Measurements from ENCODE around the gene RMND5A. TPM values are rescaled to one million over a fixed set of nuclear protein-coding genes. Genes with fewer than 3 reads are reported as not detected.

The RMND5A gene
- total and polyA plus RNA-seq, 5 donors from 2014 or later: 13.5 to 27.6 (median 15.8) TPM

- H3K9me3 Mint-ChIP-seq: peaks cover 0 to 2% (median 0%) of the 10 kb centered on the region in 7 donors
- peaks cover 5 to 28% (median 19%) of the 10 kb centered on the region in 4 donors for H3K4me1 Mint-ChIP-seq
- Histone ChIP-seq H3K27me3 (ENCODE audit: control insufficient read depth, insufficient read depth, low read length) (peaks cover 7% of the 10 kb centered on the region), H3K27ac (ENCODE audit: insufficient read depth, low read length, poor library complexity, severe bottlenecking) (no peak overlapping the region), H3K4me3 (ENCODE audit: low read depth, low read length) (no peak overlapping the region), H3K36me3 (ENCODE audit: control insufficient read depth, insufficient read depth, low read length) (no peaks in the 10 kb centered on the region), H3K4me1 (ENCODE audit: control insufficient read depth, insufficient read depth, low read length, poor library complexity, severe bottlenecking) (peaks cover 27% of the 10 kb centered on the region), H3K9me3 (ENCODE audit: control insufficient read depth in 2 of 2, low read length in 2 of 2) (no peaks in the 10 kb centered on the region)
- H3K36me3 Mint-ChIP-seq: no peaks in the 10 kb centered on the region
- no peak overlapping the region for H3K27ac Mint-ChIP-seq
- ATAC-seq (ENCODE audit: low read depth in 2 of 2): no peak
- H3K27me3 Mint-ChIP-seq: peaks cover 77% of the 10 kb centered on the region
- no peak overlapping the region for H3K4me3 Mint-ChIP-seq
- DNase-seq: no peak
These were observed 86.2 kb downstream of the RMND5A start for GRCh38 chr2:86806059-86806857.

- Mint-ChIP-seq H3K4me3 (peak overlapping the region; percentile 69 to 88 (median 85)), H3K27me3 (peaks cover 84% of the 10 kb centered on the region), H3K36me3 (no peaks in the 10 kb centered on the region), H3K4me1 (peaks cover 5 to 28% (median 19%) of the 10 kb centered on the region in 4 donors), H3K9me3 (peaks cover 0 to 2% (median 0%) of the 10 kb centered on the region in 7 donors), H3K27ac (no peak overlapping the region)
- Histone ChIP-seq H3K9me3 (ENCODE audit: control insufficient read depth in 2 of 2, low read length in 2 of 2) (no peaks in the 10 kb centered on the region), H3K4me3 (ENCODE audit: low read depth, low read length) (no peak overlapping the region), H3K4me1 (ENCODE audit: control insufficient read depth, insufficient read depth, low read length, poor library complexity, severe bottlenecking) (peaks cover 27% of the 10 kb centered on the region), H3K27me3 (ENCODE audit: control insufficient read depth, insufficient read depth, low read length) (peaks cover 11% of the 10 kb centered on the region), H3K36me3 (ENCODE audit: control insufficient read depth, insufficient read depth, low read length) (no peaks in the 10 kb centered on the region), H3K27ac (ENCODE audit: insufficient read depth, low read length, poor library complexity, severe bottlenecking) (no peak overlapping the region)
- no peak for ATAC-seq (ENCODE audit: low read depth in 2 of 2)
- DNase-seq: no peak
These were observed 87.0 kb downstream of the RMND5A start for GRCh38 chr2:86807133-86807467.

GRCh38 chr2:86807468-86808275 lies 87.6 kb downstream of the RMND5A start:
- Histone ChIP-seq H3K4me3 (ENCODE audit: low read depth, low read length) (no peak overlapping the region), H3K27ac (ENCODE audit: insufficient read depth, low read length, poor library complexity, severe bottlenecking) (no peak overlapping the region), H3K9me3 (ENCODE audit: control insufficient read depth in 2 of 2, low read length in 2 of 2) (no peaks in the 10 kb centered on the region), H3K4me1 (ENCODE audit: control insufficient read depth, insufficient read depth, low read length, poor library complexity, severe bottlenecking) (peaks cover 27% of the 10 kb centered on the region), H3K27me3 (ENCODE audit: control insufficient read depth, insufficient read depth, low read length) (peaks cover 16% of the 10 kb centered on the region), H3K36me3 (ENCODE audit: control insufficient read depth, insufficient read depth, low read length) (no peaks in the 10 kb centered on the region)
- Mint-ChIP-seq H3K27me3 (peaks cover 84% of the 10 kb centered on the region), H3K36me3 (no peaks in the 10 kb centered on the region), H3K27ac (no peak overlapping the region), H3K4me3 (peak overlapping the region; percentile 69 to 88 (median 85)), H3K4me1 (peaks cover 5 to 28% (median 19%) of the 10 kb centered on the region in 4 donors), H3K9me3 (peaks cover 0 to 2% (median 0%) of the 10 kb centered on the region in 7 donors)
- ATAC-seq (ENCODE audit: low read depth in 2 of 2) (peak; percentile 19 to 32), DNase-seq (peak in 2 of 3 donors; percentile 6 to 43)

- peaks cover 16% of the 10 kb centered on the region for H3K27me3 ChIP-seq (ENCODE audit: control insufficient read depth, insufficient read depth, low read length)
- no peak overlapping the region for H3K27ac Mint-ChIP-seq
These were observed 88.4 kb downstream of the RMND5A start for GRCh38 chr2:86808315-86809161.

GRCh38 chr2:86809481-86810121 lies 89.5 kb downstream of the RMND5A start:
- Mint-ChIP-seq H3K4me1 (peaks cover 5 to 28% (median 19%) of the 10 kb centered on the region in 4 donors), H3K27me3 (peaks cover 82% of the 10 kb centered on the region), H3K36me3 (no peaks in the 10 kb centered on the region), H3K4me3 (peak overlapping the region in 3 of 4 donors; percentile 18 to 76 (median 75)), H3K27ac (no peak overlapping the region), H3K9me3 (no peaks in the 10 kb centered on the region)
- H3K9me3 ChIP-seq (ENCODE audit: control insufficient read depth in 2 of 2, low read length in 2 of 2): no peaks in the 10 kb centered on the region
- no peak overlapping the region for H3K4me3 ChIP-seq (ENCODE audit: low read depth, low read length)
- DNase-seq: peak in 1 of 3 donors; percentile 46
- H3K27ac ChIP-seq (ENCODE audit: insufficient read depth, low read length, poor library complexity, severe bottlenecking): no peak overlapping the region
- peaks cover 16% of the 10 kb centered on the region for H3K27me3 ChIP-seq (ENCODE audit: control insufficient read depth, insufficient read depth, low read length)
- H3K4me1 ChIP-seq (ENCODE audit: control insufficient read depth, insufficient read depth, low read length, poor library complexity, severe bottlenecking): peaks cover 27% of the 10 kb centered on the region
- ATAC-seq (ENCODE audit: low read depth in 2 of 2): no peak
- no peaks in the 10 kb centered on the region for H3K36me3 ChIP-seq (ENCODE audit: control insufficient read depth, insufficient read depth, low read length)

More at GRCh38 chr2:86808315-86809161, 88.4 kb downstream of the RMND5A start:
- DNase-seq (peak; percentile 74 to 92 (median 87)), ATAC-seq (ENCODE audit: low read depth in 2 of 2) (peak; percentile 90 to 92)
- Mint-ChIP-seq H3K9me3 (peaks cover 0 to 2% (median 0%) of the 10 kb centered on the region in 7 donors), H3K36me3 (no peaks in the 10 kb centered on the region), H3K27me3 (peaks cover 86% of the 10 kb centered on the region), H3K4me3 (peak overlapping the region; percentile 69 to 88 (median 84)), H3K4me1 (peaks cover 5 to 28% (median 19%) of the 10 kb centered on the region in 4 donors)
- no peak overlapping the region for H3K27ac ChIP-seq (ENCODE audit: insufficient read depth, low read length, poor library complexity, severe bottlenecking)
- peak overlapping the region; percentile 32 for H3K4me3 ChIP-seq (ENCODE audit: low read depth, low read length)
- peaks cover 27% of the 10 kb centered on the region for H3K4me1 ChIP-seq (ENCODE audit: control insufficient read depth, insufficient read depth, low read length, poor library complexity, severe bottlenecking)
- H3K9me3 ChIP-seq (ENCODE audit: control insufficient read depth in 2 of 2, low read length in 2 of 2): no peaks in the 10 kb centered on the region
- H3K36me3 ChIP-seq (ENCODE audit: control insufficient read depth, insufficient read depth, low read length): no peaks in the 10 kb centered on the region

GRCh38 chr2:86815611-86816010 lies 95.5 kb downstream of the RMND5A start:
- no peak for ATAC-seq (ENCODE audit: low read depth in 2 of 2)
- DNase-seq: no peak
- Histone ChIP-seq H3K27ac (ENCODE audit: insufficient read depth, low read length, poor library complexity, severe bottlenecking) (no peak overlapping the region), H3K9me3 (ENCODE audit: control insufficient read depth in 2 of 2, low read length in 2 of 2) (no peaks in the 10 kb centered on the region), H3K4me1 (ENCODE audit: control insufficient read depth, insufficient read depth, low read length, poor library complexity, severe bottlenecking) (no peaks in the 10 kb centered on the region), H3K36me3 (ENCODE audit: control insufficient read depth, insufficient read depth, low read length) (no peaks in the 10 kb centered on the region), H3K27me3 (ENCODE audit: control insufficient read depth, insufficient read depth, low read length) (peaks cover 19% of the 10 kb centered on the region), H3K4me3 (ENCODE audit: low read depth, low read length) (no peak overlapping the region)
- H3K4me3 Mint-ChIP-seq: no peak overlapping the region
- peaks cover 0 to 4% (median 0%) of the 10 kb centered on the region in 7 donors for H3K9me3 Mint-ChIP-seq
- peaks cover 43% of the 10 kb centered on the region for H3K27me3 Mint-ChIP-seq
- peaks cover 0 to under 1% (median 0%) of the 10 kb centered on the region in 4 donors for H3K4me1 Mint-ChIP-seq
- no peaks in the 10 kb centered on the region for H3K36me3 Mint-ChIP-seq
- no peak overlapping the region for H3K27ac Mint-ChIP-seq

All from CD4-positive, CD25-positive, alpha-beta regulatory T cell (primary cell).